PC-9 (cell line): ENCODE results near the gene NCKAP1. TPM values are rescaled to one million over a fixed set of nuclear protein-coding genes. Genes with fewer than 3 reads are reported as not detected.

ENCODE experiments used
- BruUV-seq: library from RNA; stranded (reverse); fragments of 400-500 nt; replicated peaks from 2 replicates; lab custom pipeline; 2021; lab: Mats Ljungman, UMichigan
- CTCF ChIA-PET: fragments of 300-600 bp; sonication (Branson Sonifier 250); formaldehyde crosslinking; loops from one replicate; lab custom pipeline; 2022; ENCODE audit warnings: antibody characterized with exemption; lab: Charles Lee
- POLR2A ChIA-PET: fragments of 300-600 bp; sonication (Branson Sonifier 250); formaldehyde crosslinking; loops from one replicate; lab custom pipeline; 2022; ENCODE audit warnings: antibody characterized with exemption; ENCODE audit not compliant: unreplicated experiment; lab: Charles Lee
- DNase-seq, 2 experiments: peaks; one replicate each; pipeline versions ENCODE4 v3.0.0 to v3.0.0-alpha.2; 2015 to 2022; ENCODE audit warnings: mixed read lengths in 1 of 2
- H2AFZ ChIP-seq: fragments of 200-600 bp; sonication (generic); 2 replicates; pipeline ENCODE4 v1.8.1; 2017; ENCODE audit warnings: antibody characterized with exemption
- H3F3A ChIP-seq: fragments of 200-600 bp; sonication (generic); 2 replicates; pipeline ENCODE4 v1.8.1; 2017; ENCODE audit warnings: antibody characterized with exemption, mild to moderate bottlenecking, low read depth; ENCODE audit not compliant: insufficient read depth
- H3K27ac ChIP-seq: fragments of 200-600 bp; sonication (generic); 2 replicates; pipeline ENCODE4 v1.6.1; 2016; ENCODE audit warnings: mixed run types
- H3K27me3 ChIP-seq: fragments of 200-600 bp; sonication (generic); 2 replicates; pipeline ENCODE4 v1.6.1; 2016; ENCODE audit warnings: low read depth, mixed run types; ENCODE audit not compliant: insufficient read depth
- H3K36me3 ChIP-seq: fragments of 200-600 bp; sonication (generic); 2 replicates; pipeline ENCODE4 v1.6.1; 2016; ENCODE audit warnings: low read depth, mixed run types
- H3K4me1 ChIP-seq: fragments of 200-600 bp; sonication (generic); replicated peaks from 2 replicates; pipeline ENCODE4 v1.6.1; 2016; ENCODE audit warnings: mixed run types; ENCODE audit not compliant: insufficient read depth
- H3K4me2 ChIP-seq: fragments of 200-600 bp; sonication (generic); 2 replicates; pipeline ENCODE4 v1.6.1; 2017; ENCODE audit warnings: mixed run types
- H3K4me3 ChIP-seq: fragments of 200-600 bp; sonication (generic); 2 replicates; pipeline ENCODE4 v1.6.1; 2016; ENCODE audit warnings: mixed run types
- H3K79me2 ChIP-seq: fragments of 200-600 bp; sonication (generic); 2 replicates; pipeline ENCODE4 v1.6.1; 2017; ENCODE audit warnings: low read depth, mixed run types
- H3K9me2 ChIP-seq: fragments of 200-600 bp; sonication (generic); 2 replicates; pipeline ENCODE4 v1.8.1; 2017; ENCODE audit warnings: mild to moderate bottlenecking; ENCODE audit not compliant: insufficient read depth
- H3K9me3 ChIP-seq: fragments of 200-600 bp; sonication (generic); 2 replicates; pipeline ENCODE4 v1.8.1; 2016; ENCODE audit warnings: low read depth; ENCODE audit not compliant: insufficient read depth
- H4K20me1 ChIP-seq: fragments of 200-600 bp; sonication (generic); 2 replicates; pipeline ENCODE4 v1.8.1; 2017; ENCODE audit not compliant: insufficient read depth
- EZH2 ChIP-seq: fragments of 200-600 bp; sonication (generic); IDR thresholded peaks from 2 replicates; pipeline ENCODE4 v1.8.0; 2017; ENCODE audit warnings: antibody characterized with exemption, low read depth
- intact Hi-C: fragments of 100-400 bp; cut with micrococcal nuclease; formaldehyde crosslinking; loops from one replicate; pipeline ENCODE4 v1.10.0; 2022; ENCODE audit not compliant: unreplicated experiment
- total RNA-seq: library from RNA; stranded (reverse); gene quantifications from 2 replicates; pipeline ENCODE4 v1.2.3, GENCODE V29; 2021
- TF ChIP-seq, protein P1 (sequence below): fragments of 200-600 bp; sonication (generic); conservative IDR thresholded peaks from 2 replicates; pipeline ENCODE4 v1.6.1; 2017; ENCODE audit warnings: mixed run types, antibody characterized with exemption, mild to moderate bottlenecking, moderate library complexity

The NCKAP1 gene
- total RNA-seq, 1 experiment from 2014 or later: 308 TPM

DNA sequence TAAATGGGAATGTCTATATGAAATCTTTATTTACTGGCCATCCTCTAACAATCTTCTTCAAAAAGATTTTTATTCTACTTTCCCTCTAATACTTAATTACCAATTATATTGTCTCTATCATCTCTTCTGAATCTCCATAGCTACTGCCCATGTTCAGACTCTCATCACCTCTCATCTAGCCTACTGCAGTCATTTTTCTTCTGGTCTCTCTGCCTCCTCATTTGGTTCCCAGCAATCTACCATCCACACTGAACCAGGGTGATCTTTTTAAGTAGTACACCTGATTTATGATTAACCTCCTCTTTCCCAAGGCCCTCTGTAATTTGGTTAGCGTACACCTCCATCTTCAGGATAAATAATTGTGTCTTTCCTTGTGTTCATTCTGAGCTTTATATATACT, 57.6 kb downstream of the NCKAP1 start:
- H3K79me2 ChIP-seq: no peaks in the 10 kb centered on the region
- no peaks in the 10 kb centered on the region for H3K9me2 ChIP-seq
- CTCF ChIA-PET: interaction anchor here (0.6 to 1.2 kb wide), 6 partner anchors 15 to 314 kb away, joined by 3 to 10 read pairs (median 6); no protein-coding TSS in a partner anchor
- intact Hi-C loops: loop anchor here (1.0 to 5.0 kb wide), 3 partner anchors 196 to 793 kb away; no protein-coding TSS in a partner anchor
- peak overlapping the region; percentile 17 for H3K27ac ChIP-seq
- H3K27me3 ChIP-seq: no peaks in the 10 kb centered on the region
- H3K9me3 ChIP-seq: no peaks in the 10 kb centered on the region
- H3K4me2 ChIP-seq: no peak overlapping the region
- H2AFZ ChIP-seq: no peak overlapping the region
- H3F3A ChIP-seq: peaks cover 57% of the 10 kb centered on the region
- no peak overlapping the region for H3K4me3 ChIP-seq
- no TSS peak for BruUV-seq
- peaks cover 30% of the 10 kb centered on the region for H4K20me1 ChIP-seq
- POLR2A ChIA-PET: interaction anchor here (0.6 to 0.7 kb wide), 2 partner anchors 113 to 144 kb away, joined by 3 read pairs; no protein-coding TSS in a partner anchor
- H3K36me3 ChIP-seq: peaks cover 70% of the 10 kb centered on the region
- H3K4me1 ChIP-seq: no peaks in the 10 kb centered on the region
- DNase-seq: no peak
- TF ChIP-seq, protein P1, sequence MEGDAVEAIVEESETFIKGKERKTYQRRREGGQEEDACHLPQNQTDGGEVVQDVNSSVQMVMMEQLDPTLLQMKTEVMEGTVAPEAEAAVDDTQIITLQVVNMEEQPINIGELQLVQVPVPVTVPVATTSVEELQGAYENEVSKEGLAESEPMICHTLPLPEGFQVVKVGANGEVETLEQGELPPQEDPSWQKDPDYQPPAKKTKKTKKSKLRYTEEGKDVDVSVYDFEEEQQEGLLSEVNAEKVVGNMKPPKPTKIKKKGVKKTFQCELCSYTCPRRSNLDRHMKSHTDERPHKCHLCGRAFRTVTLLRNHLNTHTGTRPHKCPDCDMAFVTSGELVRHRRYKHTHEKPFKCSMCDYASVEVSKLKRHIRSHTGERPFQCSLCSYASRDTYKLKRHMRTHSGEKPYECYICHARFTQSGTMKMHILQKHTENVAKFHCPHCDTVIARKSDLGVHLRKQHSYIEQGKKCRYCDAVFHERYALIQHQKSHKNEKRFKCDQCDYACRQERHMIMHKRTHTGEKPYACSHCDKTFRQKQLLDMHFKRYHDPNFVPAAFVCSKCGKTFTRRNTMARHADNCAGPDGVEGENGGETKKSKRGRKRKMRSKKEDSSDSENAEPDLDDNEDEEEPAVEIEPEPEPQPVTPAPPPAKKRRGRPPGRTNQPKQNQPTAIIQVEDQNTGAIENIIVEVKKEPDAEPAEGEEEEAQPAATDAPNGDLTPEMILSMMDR: no peak
- no peak for TF ChIP-seq EZH2

DNA sequence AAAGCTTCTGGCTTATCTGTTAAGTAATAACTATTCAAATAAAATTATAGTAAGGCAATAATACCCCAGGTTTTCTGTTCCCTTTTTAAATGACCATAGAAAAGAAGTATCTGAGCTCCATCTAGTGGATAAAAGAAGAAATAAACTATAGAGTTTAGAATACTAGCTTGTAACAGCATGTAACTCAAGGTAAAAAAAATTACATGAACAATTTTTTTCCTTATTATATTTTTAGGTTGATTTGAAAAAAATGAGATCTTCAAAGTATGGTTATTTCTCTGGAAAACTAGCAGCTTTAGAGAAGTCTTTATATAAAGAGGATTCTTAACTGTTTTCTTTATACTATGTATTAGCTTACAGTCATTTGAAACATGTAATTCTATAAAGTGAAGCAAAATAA, 58.1 kb downstream of the NCKAP1 start:
- H3K4me1 ChIP-seq: no peaks in the 10 kb centered on the region
- no peaks in the 10 kb centered on the region for H3K27me3 ChIP-seq
- peaks cover 59% of the 10 kb centered on the region for H3F3A ChIP-seq
- H3K4me2 ChIP-seq: no peak overlapping the region
- peaks cover 30% of the 10 kb centered on the region for H4K20me1 ChIP-seq
- peaks cover 71% of the 10 kb centered on the region for H3K36me3 ChIP-seq
- no peak overlapping the region for H3K4me3 ChIP-seq
- ChIA-PET POLR2A (interaction anchor here (0.6 to 0.7 kb wide), 3 partner anchors 114 to 190 kb away, joined by 3 read pairs; no protein-coding TSS in a partner anchor), CTCF (interaction anchor here (0.5 to 1.2 kb wide), 6 partner anchors 16 to 313 kb away, joined by 3 to 10 read pairs (median 6); no protein-coding TSS in a partner anchor)
- no peaks in the 10 kb centered on the region for H3K79me2 ChIP-seq
- no peak overlapping the region for H2AFZ ChIP-seq
- no TSS peak for BruUV-seq
- no peak overlapping the region for H3K27ac ChIP-seq
- DNase-seq: peak in 1 of 2 experiments; percentile 78
- intact Hi-C loops: loop anchor here (1.0 to 5.0 kb wide), 3 partner anchors 196 to 793 kb away; no protein-coding TSS in a partner anchor
- TF ChIP-seq EZH2: no peak
- TF ChIP-seq, protein P1: peak; percentile 91
- no peaks in the 10 kb centered on the region for H3K9me3 ChIP-seq
- H3K9me2 ChIP-seq: no peaks in the 10 kb centered on the region

DNA sequence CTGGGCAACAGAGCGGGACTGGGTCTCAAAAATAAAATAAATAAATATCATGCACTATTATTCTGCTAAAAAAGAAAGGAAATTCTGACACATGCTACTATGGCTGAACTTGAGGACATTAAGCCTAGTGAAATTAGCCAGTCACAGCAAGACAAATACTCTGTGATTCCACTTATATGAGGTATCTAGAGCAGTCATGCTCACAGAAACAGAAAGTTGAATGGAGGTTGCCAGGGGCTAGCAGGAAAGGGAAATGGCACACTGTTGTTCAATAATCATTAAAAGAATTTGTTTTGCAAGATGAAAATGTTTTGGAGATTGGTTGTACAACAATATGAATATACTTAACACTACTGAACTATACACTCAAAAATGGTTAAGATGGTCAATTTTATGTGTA, 60.8 kb downstream of the NCKAP1 start:
- Histone ChIP-seq H4K20me1 (peaks cover 31% of the 10 kb centered on the region), H2AFZ (no peak overlapping the region), H3K79me2 (peaks cover 3% of the 10 kb centered on the region; the same call in 1 of the 2 replicates), H3K36me3 (peaks cover 80% of the 10 kb centered on the region), H3K4me1 (no peaks in the 10 kb centered on the region), H3K27me3 (no peaks in the 10 kb centered on the region), H3F3A (peaks cover 61% of the 10 kb centered on the region), H3K27ac (no peak overlapping the region), H3K9me3 (no peaks in the 10 kb centered on the region), H3K9me2 (no peaks in the 10 kb centered on the region), H3K4me2 (no peak overlapping the region), H3K4me3 (no peak overlapping the region)
- intact Hi-C loops: loop anchor here (10.0 kb wide), 1 partner anchor 313 kb away; no protein-coding TSS in a partner anchor
- TF ChIP-seq, protein P1: no peak
- TF ChIP-seq EZH2: no peak
- ChIA-PET CTCF (no interaction called here), POLR2A (no interaction called here)
- BruUV-seq: no TSS peak
- DNase-seq: no peak
